Globus pallidus (tissue), 1 donor: ENCODE data around the gene AIG1.
"Not testable (repeated sequence)": the region's sequence is repeated elsewhere in the genome, so short reads cannot be mapped to it uniquely, and the experiment has no call there.

Experiments
- DNase-seq: peaks from one replicate; pipeline ENCODE4 v3.0.0-alpha.2; 2015; ENCODE audit warnings: low spot score

Gene AIG1

DNA sequence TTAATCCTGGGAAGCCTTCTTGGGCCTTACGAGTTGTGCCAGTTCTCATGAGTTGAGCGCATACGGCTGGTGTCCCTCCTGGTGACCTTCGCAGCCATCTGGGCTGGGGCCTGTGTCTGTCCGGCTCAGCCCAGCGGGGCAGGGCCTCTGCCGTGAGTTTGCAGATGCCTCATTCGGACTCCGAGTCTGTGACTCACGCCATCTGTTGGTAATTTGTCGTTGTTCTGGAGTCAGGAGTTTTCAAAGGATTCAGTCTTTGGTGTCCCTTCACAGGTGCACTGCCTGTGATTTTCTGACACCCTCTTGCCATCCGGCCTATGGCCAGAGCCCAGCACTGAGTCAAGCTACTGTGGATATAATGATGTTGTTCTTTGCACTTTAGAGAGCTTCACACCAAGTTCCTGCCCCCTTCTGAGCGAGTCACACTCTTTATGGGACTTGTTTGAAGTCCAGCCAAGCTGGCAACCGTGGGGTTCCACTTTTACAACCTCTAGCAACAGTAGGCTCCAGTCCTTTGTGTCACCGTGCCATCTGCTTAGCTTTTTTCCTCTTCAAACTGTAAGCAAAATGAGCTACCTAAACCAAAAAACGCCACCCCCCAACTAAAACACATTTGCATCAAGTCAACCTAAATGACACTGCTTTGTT is 175.6 kb downstream of the AIG1 start:
- DNase-seq: no peak

DNA sequence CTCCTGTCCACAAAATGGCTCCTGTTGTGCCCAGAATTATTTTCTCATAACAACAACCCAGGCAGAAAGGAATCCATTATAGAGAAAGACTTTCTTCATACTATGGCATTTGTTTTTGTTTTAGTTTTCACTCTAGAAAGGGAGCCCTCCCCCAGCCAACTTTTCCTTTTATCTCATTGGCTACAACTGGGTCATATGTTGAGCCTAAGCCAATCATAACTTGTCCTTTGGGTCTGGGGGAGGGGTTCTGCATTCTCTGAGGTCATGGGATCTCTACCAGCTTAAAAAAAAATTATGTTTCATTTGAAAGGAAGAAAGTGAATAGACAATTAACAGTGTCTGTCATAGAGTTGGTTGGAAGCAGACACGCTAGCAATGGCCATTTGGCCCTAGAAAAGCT is 177.6 kb downstream of the AIG1 start:
- no peak for DNase-seq

DNA sequence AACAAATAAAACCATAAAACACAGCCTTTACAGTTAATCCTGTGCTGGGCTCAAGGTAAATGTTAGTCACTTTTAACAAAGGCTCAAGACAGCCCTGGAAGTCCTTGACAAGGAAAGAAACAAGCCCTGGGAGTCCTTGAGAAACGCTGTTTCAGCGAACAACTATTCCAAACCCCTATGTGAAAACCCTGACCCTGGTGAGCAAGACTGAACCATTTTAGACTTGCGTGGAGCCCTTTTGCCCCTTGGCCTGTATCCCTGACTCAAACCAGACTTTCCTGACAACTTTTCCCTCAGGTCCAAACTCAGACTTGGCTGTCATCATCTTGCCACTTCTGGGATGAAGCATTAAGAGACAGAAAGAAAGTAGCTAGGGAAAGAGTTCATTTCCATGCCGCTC is 180.4 kb downstream of the AIG1 start:
- no peak for DNase-seq

DNA sequence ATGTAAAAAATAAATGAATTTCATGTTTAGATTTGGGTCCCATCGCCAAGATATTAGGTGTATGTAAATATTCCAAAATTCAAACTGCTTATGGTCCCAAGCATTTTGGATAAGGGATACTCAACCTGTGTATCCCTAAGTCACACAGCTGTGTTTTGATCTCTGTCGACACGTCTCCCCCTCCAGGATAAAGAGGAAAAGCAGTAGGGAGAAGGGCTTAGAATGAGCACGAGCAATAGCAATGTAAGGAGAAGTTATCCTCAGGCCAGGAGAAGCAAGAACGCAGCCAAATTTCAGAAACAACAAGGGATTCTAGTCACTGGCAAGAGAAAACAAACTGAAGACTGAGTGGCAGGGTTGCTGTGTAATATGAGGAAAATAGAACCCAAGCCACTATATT is 181.2 kb downstream of the AIG1 start:
- DNase-seq: no peak

DNA sequence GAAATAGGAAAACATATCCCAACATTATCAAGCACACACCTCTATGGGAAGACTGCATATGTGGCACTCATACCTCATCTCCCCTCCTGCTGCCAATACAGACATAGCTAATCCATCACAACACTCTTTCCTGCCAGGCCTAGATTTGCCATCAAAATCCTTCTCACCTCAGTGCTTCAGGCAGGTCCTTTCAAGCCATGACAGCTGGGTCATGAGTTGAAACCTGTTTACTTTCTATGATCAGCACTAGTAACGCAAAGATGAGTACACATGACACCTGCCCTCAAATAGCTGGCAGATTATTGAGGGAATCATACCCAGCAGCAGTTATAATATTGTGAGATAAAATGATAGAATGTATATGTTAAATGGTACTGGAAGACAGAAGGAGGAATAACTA is 183.1 kb downstream of the AIG1 start:
- DNase-seq: no peak

DNA sequence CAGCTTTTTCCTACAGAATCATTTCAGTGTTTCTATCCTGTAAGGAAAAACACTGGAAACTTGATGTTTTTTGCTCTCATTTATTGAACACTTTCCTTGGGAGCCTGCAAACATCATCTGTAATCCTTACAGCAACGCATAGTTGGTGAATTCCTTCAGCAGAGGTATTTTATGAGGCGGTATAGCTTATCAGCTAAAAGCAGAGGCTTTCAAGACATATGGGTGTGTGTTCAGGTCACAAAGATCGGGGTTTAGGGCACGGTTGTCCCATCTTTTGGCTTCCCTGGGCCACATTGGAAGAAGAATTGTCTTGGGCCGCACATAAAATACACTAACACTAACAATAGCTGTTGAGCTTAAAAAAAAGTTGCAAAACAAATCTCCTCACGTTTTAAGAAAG is 185.0 kb downstream of the AIG1 start:
- DNase-seq: no peak

DNA sequence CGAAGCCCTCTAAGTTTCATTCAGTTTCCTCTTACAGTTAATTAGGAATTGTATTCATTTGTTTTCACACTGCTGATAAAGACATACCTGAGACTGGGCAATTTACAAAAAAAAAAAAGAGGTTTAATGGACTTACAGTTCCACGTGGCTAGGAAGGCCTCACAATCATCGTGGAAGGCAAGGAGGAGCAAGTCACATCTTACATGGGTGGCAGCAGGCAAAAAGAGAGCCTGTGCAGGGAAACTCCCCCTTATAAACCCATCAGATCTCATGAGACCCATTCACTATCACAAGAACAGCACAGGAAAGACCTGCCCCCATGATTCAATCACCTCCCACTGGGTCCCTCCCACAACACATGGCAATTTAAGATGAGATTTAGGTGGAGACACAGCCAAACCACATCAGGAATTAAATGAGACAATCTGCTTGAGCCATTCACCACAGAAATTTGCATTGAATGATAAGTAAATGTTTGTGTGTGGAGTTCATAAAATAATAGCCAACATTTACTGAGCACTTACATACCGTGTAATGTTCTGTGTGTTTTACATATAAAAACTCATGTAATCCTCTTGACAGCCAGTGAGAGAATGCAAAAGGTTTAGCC is 185.6 kb downstream of the AIG1 start:
- DNase-seq: not testable (repeated sequence)

DNA sequence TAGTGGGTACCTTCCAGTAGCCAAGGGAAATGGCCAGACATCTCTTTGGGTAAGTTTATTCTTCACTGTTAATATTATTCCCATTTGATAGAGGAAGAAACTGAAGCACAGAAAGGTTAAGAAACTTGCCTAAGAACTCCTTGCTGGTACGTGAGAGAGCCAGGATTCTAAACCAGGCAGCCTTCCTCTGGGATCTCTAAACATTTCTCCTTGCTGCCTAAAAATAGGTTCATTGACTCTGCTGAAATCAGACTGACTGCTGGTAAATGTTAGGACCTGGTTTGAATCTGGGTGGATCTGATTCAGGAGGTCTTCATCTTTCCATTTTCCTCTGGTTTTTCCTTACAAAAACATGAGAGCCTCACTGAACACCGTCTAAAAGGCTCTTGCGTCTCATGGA is 186.9 kb downstream of the AIG1 start:
- DNase-seq: no peak

DNA sequence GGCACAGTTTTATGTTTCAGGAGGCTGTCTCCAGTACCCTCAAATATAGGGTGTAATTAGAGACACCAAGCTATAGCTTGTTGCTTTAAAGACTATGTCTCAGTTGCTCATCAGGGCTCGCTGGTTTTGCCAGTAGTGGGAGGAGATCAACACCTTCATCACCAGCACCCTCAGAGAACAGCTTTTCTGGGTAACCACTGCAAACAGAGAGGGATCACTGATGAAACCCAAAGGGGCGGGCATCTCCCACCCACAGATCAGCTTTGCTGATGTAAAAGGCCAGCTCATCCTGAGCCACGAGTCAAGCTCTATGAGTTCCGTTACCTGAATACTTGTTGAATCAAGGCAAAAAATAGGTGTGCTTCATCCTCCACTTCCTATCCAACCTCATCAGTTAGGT is 187.7 kb downstream of the AIG1 start:
- no peak for DNase-seq

DNA sequence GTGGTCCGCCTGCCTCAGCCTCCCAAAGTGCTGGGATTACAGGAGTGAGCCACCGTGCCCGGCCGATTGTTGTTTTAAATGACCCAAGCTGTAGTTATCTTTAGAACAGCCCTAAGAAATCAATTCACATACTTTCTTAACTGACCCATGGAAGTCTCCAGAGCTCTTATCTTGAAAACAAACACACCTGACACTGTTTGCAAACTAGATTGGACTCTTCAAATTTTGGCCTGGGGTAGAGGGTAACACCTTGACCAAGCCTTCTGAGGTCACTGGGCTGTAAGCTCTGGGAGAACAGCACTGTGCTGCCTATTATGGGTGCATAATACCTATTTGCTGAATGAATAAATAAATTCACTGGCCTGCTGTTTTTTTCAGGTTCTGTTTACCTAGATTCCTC is 190.6 kb downstream of the AIG1 start:
- no peak for DNase-seq

DNA sequence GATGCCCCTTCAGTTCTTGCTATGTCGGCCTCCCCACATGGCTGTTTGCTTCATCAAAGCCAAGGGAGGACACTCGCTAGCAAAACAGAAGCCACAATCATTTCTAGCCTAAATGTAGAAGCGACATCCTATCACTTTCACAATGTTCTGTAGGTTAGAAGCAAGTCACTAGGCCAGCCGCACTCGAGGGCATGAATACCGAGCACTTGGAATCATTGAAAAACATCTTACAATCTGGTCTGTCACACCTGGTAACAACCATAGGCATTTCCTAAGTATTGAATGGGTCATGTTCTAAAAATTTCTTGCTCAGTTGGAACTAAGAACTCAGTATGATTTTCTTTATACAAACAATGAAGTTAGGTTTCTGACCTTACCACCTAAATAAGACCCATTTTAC is 192.3 kb downstream of the AIG1 start:
- no peak for DNase-seq

DNA sequence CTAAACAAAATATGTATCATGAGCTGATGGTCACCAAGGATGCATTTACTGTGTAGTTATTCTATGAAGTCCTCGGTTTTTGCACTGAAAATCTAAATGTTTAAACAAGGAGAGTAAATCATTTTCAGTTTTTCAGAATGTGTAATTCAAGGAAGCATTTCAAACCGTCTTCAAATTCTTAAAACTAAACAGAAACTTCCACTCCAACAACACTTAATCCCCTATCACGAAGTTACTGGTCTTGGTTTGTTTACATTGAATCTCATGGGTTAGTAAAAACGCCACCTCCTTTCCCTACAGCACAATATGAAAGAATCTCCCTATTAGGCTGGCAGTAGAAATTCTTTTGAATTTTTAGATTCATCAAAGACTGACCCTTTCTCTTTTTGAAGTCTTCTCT is 192.9 kb downstream of the AIG1 start:
- DNase-seq: no peak

DNA sequence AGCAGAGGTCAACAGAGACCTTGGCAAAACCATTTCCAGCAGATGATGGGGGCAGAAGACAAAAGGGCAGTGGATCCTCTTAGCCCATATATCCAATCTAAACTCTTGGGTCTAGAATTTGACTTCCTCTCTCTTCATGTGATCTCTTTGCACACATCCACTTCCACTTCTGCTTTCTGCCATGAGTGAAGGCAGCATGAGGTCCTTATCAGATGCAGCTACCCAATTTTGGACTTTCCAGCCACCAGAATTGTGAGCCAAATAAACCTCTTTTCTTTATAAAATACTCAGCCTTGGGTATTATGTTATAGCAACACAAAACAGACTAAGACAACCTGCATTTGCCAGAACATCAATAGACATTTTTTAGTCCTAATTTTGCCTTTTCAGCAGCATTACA is 198.3 kb downstream of the AIG1 start:
- DNase-seq: no peak

DNA sequence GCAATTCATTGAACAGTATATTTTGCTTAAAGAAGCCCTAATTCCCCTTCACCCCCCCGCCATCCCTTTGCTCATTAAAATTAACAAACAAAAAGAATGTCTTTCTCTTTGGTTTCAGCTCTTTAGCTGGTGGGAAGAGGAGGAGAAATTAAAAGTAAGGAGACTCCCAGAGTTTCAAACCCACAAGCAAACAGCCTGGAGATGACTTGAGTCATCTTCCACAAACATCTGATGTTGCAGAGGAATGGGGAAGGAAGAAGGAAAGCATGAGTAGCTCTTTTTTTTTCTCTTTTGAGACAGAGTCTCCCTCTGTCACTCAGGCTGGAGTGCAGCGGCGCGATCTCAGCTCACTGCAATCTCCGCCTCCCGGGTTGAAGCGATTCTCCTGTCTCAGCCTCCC is 200.2 kb downstream of the AIG1 start:
- no peak for DNase-seq

DNA sequence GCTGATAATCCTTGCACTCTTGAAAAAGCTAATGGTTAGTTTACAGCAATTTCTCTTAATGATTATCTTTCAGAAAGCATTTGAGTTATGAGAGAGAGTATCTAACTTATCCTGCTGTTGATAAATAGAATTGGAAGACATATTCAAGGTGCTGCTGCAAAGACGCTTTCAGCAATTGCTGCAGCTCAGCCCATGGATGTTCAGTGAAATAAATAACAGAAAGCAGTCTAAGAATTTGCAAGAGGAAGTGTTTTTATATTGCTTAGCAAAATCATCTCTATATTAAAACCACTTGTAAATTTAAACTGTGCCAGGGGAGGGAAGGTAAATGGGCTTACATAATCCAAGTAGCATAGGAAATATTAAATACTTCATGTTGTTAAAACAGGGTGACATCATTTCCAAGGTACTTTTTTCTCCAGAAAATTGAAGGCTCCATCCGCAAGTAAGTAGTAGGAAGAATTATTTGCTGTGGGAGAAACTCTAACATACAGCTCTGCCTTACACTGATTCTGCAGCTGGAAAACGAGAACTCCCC is 201.3 kb downstream of the AIG1 start:
- no peak for DNase-seq

DNA sequence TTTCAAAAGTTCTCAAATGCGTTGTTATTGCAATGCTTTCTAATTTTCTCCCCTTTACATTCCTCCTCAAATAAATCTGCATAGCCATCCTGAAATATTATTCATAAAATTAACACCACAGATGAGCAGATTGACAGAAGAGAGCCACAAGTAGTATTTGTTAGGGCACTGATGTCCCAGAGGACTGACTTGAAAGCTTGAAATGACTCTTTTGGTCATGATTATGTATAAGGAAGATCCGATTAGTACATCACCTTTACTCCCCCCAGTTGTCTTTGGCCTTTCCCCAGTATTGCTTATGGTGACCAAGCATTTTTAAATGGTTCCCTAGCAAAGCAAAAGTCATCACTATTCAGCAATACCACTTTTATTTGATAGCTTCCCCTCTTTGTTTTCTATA is 202.2 kb downstream of the AIG1 start:
- no peak for DNase-seq

DNA sequence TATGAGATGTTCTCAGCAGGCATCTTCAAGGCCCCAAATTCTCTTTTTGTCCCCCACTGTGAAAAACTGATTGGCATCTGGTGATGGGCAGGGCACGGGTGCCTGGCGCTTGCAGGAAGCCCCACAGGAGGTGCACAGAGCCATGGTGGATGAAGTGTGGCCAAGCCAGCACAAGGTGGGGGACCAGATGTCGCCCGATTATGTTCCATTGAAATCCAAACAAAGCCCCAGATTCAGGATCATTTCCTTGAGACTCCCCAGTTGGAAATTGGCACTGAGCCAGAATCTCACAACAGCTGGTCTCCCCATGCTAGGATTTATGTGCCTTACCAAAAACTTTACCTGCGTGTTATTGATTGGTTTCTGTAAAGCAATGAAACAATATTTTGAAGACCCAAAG is 203.7 kb downstream of the AIG1 start:
- DNase-seq: no peak

DNA sequence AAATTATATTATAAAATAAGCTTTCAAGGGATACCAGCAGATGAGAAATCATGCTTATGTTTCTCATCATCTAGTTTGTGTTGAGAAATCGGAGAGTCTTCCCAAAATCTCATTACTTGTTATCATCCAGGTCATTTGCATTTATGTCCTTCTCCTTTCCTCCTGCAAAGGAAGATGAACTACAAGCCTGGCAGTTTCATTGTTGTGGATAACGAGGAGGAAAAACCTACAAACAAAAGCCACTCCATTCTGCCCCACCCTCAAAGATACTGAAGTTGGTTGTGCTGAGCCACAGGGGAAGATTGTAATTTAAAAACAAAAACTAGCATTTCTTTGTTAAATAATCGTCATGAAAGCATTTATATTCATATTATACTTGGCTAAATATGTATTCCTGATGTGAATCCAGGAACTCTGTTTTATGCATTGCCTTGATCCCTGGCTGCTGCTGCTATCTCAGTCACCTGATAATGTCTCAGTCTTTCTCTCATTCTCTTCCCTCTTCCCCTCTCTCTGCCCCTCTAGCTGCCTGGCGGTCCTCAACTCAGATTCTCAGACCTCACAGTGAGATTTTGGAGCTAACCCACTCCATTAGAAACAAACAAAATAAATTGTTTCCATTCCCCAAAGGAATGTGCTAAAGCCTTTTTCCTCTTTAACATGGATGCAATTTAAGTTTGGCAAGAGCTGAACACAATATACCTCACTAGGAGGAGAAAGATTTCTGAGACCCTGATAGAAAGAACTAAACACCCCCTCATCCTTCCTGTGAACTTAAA is 204.5 kb downstream of the AIG1 start:
- DNase-seq: no peak

DNA sequence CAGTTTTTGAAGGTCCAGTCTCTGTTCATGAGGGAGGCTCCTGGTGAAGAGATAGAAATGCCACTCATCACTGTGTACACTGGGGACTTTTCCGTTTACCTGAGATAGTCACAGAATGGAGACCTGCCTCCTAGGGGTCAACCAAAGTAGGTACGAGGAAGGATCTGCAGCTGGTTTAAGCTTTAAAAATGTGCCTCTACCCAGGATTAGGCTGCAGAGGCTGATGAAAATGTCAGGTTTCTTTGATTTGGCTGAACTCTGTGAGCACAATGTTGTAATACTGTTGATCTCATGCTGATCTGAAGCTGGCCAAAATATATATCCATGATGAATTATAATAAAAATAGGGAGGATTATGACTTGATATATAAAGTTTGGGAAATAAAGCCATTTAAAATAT is 207.1 kb downstream of the AIG1 start:
- DNase-seq: no peak

DNA sequence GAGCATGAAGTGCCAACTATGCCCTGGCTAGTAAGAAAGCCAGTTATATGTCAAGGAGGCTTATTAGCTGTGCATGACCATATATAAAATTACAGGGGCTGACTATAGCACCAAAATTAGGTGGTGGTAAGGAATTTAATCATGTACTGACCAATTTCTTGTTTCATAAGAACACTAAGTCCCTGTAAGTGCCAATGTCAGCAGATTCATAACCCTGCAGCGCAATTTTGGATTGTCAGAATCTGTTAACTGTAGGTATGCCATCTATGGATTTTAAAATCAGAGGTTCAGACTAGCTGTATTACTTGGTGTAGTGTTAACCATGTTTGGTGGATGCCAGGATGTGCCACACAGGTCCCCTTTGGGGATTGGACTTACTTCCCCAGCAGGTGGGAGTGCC is 207.8 kb downstream of the AIG1 start:
- DNase-seq: no peak

DNA sequence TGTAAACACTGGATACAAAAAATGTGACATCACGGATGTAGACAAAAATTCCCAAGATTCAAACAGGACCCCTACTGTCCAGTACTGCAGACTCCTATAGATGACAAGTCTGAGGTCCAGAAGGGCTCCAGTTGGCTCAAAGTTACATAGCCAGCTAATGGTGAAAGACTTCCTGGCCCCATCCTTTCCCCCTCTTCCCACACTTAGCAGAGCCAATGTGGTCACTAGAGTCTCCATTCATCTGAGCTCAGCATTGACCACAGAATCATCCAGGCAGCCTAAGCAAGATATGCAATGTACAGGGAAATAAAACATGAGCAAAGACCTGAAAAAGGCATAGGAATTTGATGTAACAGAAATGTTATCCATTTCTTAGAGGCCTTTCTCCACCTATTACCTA is 209.3 kb downstream of the AIG1 start:
- no peak for DNase-seq

DNA sequence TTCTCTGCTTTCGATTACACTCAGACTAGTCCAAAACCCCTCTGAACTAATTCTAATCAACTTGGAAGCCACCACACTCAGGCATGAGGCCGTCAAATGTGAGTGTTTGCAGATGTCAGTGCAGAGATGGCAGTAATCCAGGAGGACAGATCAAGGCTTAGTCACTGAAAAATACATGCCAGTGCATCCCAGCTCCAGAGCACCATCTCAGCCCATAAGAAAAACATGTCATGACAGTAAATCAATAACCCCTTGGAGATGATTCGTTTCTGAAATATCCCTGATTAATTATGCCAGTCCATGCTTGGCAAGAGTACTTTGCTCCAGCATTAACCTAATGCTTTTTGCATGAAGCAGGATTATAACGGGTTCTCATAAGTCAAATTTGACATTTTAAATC is 210.3 kb downstream of the AIG1 start:
- DNase-seq: peak; percentile 38

DNA sequence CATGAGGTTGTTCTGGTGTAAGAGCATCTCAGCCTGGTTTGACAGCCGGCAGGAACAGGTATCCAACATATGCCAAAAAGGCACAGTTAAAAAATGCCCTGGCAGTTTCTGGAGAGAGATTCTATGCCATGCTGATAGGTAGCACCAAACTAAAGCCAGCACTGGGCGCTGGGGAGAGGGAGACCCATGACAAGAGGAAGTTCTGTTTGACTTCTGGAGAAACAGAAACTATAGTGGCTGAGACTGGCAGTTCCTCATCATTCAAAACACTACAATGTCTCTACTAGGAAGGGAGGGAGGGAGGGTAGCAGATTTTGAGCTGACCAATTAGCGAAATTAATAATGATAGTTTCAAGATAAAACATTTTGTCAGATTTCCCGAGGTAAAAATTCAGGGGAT is 215.7 kb downstream of the AIG1 start:
- peak; percentile 22 for DNase-seq
